Sigmoid colon (tissue), 7 donors: ENCODE data around the gene PTTG2. TPM values are rescaled to one million over a fixed set of nuclear protein-coding genes. Genes with fewer than 3 reads are reported as not detected.

Experiments
- DNase-seq: peaks from one replicate; pipeline ENCODE4 v3.0.0-alpha.2; 2019
- H3K27ac ChIP-seq, 4 donors: fragments of 200-600 bp; sonication (generic); one replicate each; pipeline ENCODE4 v1.5.1; 2016 to 2019; ENCODE audit warnings: mild to moderate bottlenecking in 1 of 4
- H3K27me3 ChIP-seq, 3 donors: fragments of 200-600 bp; sonication (generic); one replicate each; pipeline ENCODE4 v1.5.1; 2019; ENCODE audit warnings: mild to moderate bottlenecking in 1 of 3
- H3K36me3 ChIP-seq, 4 donors: fragments of 200-600 bp; sonication (generic); one replicate each; pipeline ENCODE4 v1.5.1; 2016 to 2019
- H3K4me1 ChIP-seq, 4 donors: fragments of 200-600 bp; sonication (generic); one replicate each; pipeline ENCODE4 v1.5.1; 2017 to 2019
- H3K4me3 ChIP-seq, 4 donors: fragments of 200-600 bp; sonication (generic); one replicate each; pipeline ENCODE4 v1.5.1; 2017 to 2019; ENCODE audit warnings: mild to moderate bottlenecking in 2 of 4, moderate library complexity in 1 of 4
- H3K9me3 ChIP-seq, 4 donors: fragments of 200-600 bp in 3 of 4; sonication (generic) in 3 of 4; one replicate each; pipeline versions ENCODE4 v1.5.1 to v1.6.1; 2013 to 2019
- EP300 ChIP-seq, 4 donors: sonication (generic); formaldehyde crosslinking; IDR thresholded peaks; one replicate each; pipeline ENCODE4 v1.6.1; 2017; ENCODE audit warnings: antibody characterized with exemption in 4 of 4
- POLR2A ChIP-seq, 2 donors: fragments of 450-650 bp; IDR thresholded peaks; one replicate each; pipeline ENCODE4 v1.6.1; 2016; ENCODE audit warnings: antibody characterized with exemption in 2 of 2, mild to moderate bottlenecking in 2 of 2, moderate library complexity in 2 of 2
- POLR2AphosphoS5 ChIP-seq, 4 donors: sonication (generic); formaldehyde crosslinking; IDR thresholded peaks; one replicate each; pipeline ENCODE4 v1.6.1; 2017; ENCODE audit warnings: antibody characterized with exemption in 4 of 4
- WGBS, 2 donors: extraction: QIAGEN DNeasy Blood & Tissue Kit; methylation state at CpG; one replicate each; pipeline ENCODE4 v1.1.7; 2013; 5-methylcytosine and 5-hydroxymethylcytosine counted together
- intact Hi-C: fragments of 100-400 bp; cut with DNase I; formaldehyde crosslinking; loops from one replicate; pipeline ENCODE4 v1.15.1; 2023
- polyA plus RNA-seq, 3 donors: library from polyadenylated mRNA; stranded (reverse); fragments of 200-250 nt; gene quantifications; one replicate each; pipeline ENCODE4 v1.2.3, GENCODE V29; 2013
- total RNA-seq, 4 donors: library from RNA; depleted of rRNA; stranded (reverse); fragments of >200 nt; gene quantifications; one replicate each; pipeline ENCODE4 v1.1.0, GENCODE V29; 2016
- TF ChIP-seq, protein P1 (sequence below), 4 experiments: fragments of 450-650 bp in 3 of 4; fragments of 200-600 bp in 1 of 4; IDR thresholded peaks; one replicate each; pipeline ENCODE4 v1.5.1; 2016 to 2019; ENCODE audit warnings: antibody characterized with exemption in 4 of 4, mild to moderate bottlenecking in 3 of 4, moderate library complexity in 2 of 4
- donor health status: healthy with polysubstance abuse.
- donor health status: Bipolar disorder and iron deficiency.
- donor health status: healthy.

The PTTG2 gene
- total and polyA plus RNA-seq, 7 donors = 0.28 to 7.7 (median 5.7) TPM; not detected in 2

DNA sequence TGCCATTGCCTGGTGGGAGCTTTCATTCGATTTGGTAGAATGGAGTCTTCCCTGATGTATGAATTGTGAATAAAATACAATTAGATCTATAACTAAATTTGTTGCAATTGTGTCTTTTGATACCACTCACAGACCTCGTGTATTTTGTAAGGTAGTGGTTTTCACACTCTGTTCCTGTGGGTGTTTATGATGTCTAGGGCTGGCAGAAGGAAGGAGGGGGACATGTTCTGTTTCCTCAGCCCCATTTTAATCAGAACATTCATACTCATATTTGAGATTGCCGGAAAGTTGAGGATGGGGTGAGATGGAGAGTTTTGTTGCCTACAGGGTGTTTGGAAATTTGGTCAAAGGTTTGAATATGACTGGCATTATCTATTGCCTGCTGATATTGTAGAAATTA, 42.9 kb downstream of the PTTG2 start:
- no peaks in the 10 kb centered on the region for H3K9me3 ChIP-seq
- intact Hi-C loops = no loop called here
- TF ChIP-seq, protein P1, sequence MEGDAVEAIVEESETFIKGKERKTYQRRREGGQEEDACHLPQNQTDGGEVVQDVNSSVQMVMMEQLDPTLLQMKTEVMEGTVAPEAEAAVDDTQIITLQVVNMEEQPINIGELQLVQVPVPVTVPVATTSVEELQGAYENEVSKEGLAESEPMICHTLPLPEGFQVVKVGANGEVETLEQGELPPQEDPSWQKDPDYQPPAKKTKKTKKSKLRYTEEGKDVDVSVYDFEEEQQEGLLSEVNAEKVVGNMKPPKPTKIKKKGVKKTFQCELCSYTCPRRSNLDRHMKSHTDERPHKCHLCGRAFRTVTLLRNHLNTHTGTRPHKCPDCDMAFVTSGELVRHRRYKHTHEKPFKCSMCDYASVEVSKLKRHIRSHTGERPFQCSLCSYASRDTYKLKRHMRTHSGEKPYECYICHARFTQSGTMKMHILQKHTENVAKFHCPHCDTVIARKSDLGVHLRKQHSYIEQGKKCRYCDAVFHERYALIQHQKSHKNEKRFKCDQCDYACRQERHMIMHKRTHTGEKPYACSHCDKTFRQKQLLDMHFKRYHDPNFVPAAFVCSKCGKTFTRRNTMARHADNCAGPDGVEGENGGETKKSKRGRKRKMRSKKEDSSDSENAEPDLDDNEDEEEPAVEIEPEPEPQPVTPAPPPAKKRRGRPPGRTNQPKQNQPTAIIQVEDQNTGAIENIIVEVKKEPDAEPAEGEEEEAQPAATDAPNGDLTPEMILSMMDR (IDR thresholded peaks at IDR 0.05) = no peak
- no peak for TF ChIP-seq EP300 (IDR thresholded peaks at IDR 0.05)
- TF ChIP-seq POLR2AphosphoS5 (IDR thresholded peaks at IDR 0.05) = no peak
- no peak for TF ChIP-seq POLR2A (IDR thresholded peaks at IDR 0.05)
- H3K27me3 ChIP-seq = no peaks in the 10 kb centered on the region
- WGBS, 2 donors = 75 to 84% methylated on average over 3 of the region's 3 CpGs
- no peaks in the 10 kb centered on the region for H3K36me3 ChIP-seq
- peaks cover 0 to 98% (median 82%) of the 10 kb centered on the region in 4 donors for H3K4me1 ChIP-seq
- H3K27ac ChIP-seq = peak overlapping the region in 3 of 4 donors; percentile 70 to 80 (median 79)
- no peak for DNase-seq
- no peak overlapping the region for H3K4me3 ChIP-seq

DNA sequence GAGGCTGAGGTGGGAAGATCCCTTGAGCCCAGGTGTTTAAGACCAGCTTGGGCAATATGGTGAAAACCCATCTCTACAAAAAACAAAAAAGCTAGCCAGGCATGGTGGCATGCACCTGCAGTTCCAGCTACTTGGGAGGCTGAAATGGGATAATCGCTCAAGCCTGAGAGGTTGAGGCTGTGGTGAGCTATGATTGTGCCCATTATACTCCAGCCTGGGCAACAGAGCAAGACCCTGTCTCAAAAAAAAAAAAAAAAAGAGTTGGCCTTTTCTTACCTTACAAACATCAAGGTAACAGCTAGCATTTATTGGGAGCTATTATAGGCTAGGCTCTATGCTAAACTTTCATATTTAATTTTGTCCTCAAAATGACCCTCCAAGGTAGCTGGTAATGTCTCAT, 43.4 kb downstream of the PTTG2 start:
- H3K27me3 ChIP-seq = no peaks in the 10 kb centered on the region
- TF ChIP-seq EP300 (IDR thresholded peaks at IDR 0.05) (no peak), POLR2A (IDR thresholded peaks at IDR 0.05) (no peak), POLR2AphosphoS5 (IDR thresholded peaks at IDR 0.05) (no peak)
- TF ChIP-seq, protein P1 (IDR thresholded peaks at IDR 0.05) = no peak
- intact Hi-C loops = no loop called here
- peaks cover 0 to 98% (median 81%) of the 10 kb centered on the region in 4 donors for H3K4me1 ChIP-seq
- no peak overlapping the region for H3K4me3 ChIP-seq
- no peaks in the 10 kb centered on the region for H3K36me3 ChIP-seq
- H3K27ac ChIP-seq = peak overlapping the region; percentile 28 to 80 (median 74)
- WGBS, 2 donors = 94 to 100% methylated on average over 1 of the region's 1 CpG
- DNase-seq = no peak
- no peaks in the 10 kb centered on the region for H3K9me3 ChIP-seq

DNA sequence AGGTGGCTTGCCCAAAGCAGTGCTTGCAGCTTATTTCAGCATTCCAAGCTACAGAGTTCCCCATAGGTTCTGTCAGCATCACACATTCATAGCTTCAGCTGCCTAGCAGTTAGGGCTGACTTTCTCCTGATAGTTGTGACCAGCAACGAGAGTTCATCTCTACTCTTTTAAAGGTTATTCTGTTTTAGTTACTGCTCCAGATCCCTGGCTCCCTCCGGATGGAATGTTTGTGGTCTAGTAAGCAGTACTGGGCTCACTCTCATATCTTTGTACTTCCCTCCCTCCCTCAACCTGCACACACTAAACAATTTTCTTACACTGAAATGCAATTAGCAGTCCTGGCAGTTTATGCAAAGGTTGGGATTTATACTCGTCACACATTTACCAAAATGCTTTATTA, 43.9 kb downstream of the PTTG2 start:
- intact Hi-C loops = no loop called here
- Histone ChIP-seq H3K4me3 (no peak overlapping the region), H3K9me3 (no peaks in the 10 kb centered on the region), H3K36me3 (no peaks in the 10 kb centered on the region), H3K27ac (peak overlapping the region; percentile 28 to 80 (median 74)), H3K4me1 (peaks cover 0 to 98% (median 81%) of the 10 kb centered on the region in 4 donors), H3K27me3 (no peaks in the 10 kb centered on the region)
- TF ChIP-seq EP300 (IDR thresholded peaks at IDR 0.05) = no peak
- TF ChIP-seq, protein P1 (IDR thresholded peaks at IDR 0.05) = no peak
- TF ChIP-seq POLR2A (IDR thresholded peaks at IDR 0.05) = no peak
- TF ChIP-seq POLR2AphosphoS5 (IDR thresholded peaks at IDR 0.05) = no peak
- WGBS, 2 donors = 76 to 78% methylated on average over 3 of the region's 3 CpGs
- DNase-seq = no peak

DNA sequence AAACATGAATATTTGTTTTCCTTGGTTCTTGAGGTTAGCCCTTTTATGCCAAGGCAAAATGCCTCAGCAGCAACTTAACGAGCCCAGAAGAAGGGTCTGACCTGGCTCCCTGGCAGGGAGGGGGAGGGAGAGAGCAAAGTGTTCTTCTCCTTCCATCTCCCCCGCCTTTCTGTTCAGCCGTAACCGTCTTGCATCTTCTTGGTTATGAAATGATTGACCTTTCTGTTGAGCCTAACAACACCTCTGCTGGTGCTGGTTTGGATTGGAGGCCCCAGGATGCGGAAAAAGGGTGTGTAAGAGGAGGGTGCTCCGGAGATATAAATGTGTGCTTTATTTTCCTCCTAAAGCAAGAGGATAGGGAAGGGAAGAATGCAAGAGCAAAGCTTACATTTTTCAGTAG, 44.7 kb downstream of the PTTG2 start:
- 53 to 61% methylated on average over 6 of the region's 6 CpGs for WGBS, 2 donors
- intact Hi-C loops = no loop called here
- no peak for DNase-seq
- Histone ChIP-seq H3K4me1 (peaks cover 0 to 98% (median 82%) of the 10 kb centered on the region in 4 donors), H3K9me3 (no peaks in the 10 kb centered on the region), H3K4me3 (peak overlapping the region in 1 of 4 donors; percentile 5), H3K36me3 (no peaks in the 10 kb centered on the region), H3K27me3 (no peaks in the 10 kb centered on the region), H3K27ac (peak overlapping the region; percentile 50 to 80 (median 74))
- TF ChIP-seq, protein P1 (IDR thresholded peaks at IDR 0.05) = no peak
- TF ChIP-seq POLR2AphosphoS5 (IDR thresholded peaks at IDR 0.05) (no peak), POLR2A (IDR thresholded peaks at IDR 0.05) (no peak), EP300 (IDR thresholded peaks at IDR 0.05) (no peak)

DNA sequence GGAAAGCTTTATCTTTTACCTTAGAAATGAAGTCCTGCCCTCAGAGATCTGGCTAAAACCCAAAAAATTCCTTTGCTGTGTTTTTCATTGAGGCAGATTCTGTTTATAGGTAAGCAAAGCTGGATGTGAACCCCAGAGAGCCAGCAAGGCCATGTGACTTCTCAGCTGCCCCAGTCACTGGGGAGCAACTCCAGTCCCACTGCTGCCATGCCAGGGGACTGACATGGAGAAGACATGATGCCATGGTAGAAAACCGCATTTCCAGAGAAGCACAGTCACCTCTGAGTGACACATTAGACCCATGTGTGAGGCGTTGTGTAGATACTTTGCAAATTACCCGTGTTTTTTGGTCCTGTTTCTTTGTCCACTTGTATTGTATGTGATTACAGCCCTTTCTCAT, 45.4 kb downstream of the PTTG2 start:
- no peak for DNase-seq
- H3K36me3 ChIP-seq = no peaks in the 10 kb centered on the region
- TF ChIP-seq POLR2A (IDR thresholded peaks at IDR 0.05) = no peak
- TF ChIP-seq, protein P1 (IDR thresholded peaks at IDR 0.05) = no peak
- TF ChIP-seq POLR2AphosphoS5 (IDR thresholded peaks at IDR 0.05) = no peak
- no peak for TF ChIP-seq EP300 (IDR thresholded peaks at IDR 0.05)
- peak overlapping the region; percentile 50 to 80 (median 74) for H3K27ac ChIP-seq
- H3K4me3 ChIP-seq = peak overlapping the region in 1 of 4 donors; percentile 5
- H3K9me3 ChIP-seq = no peaks in the 10 kb centered on the region
- no peaks in the 10 kb centered on the region for H3K27me3 ChIP-seq
- 89% methylated on average over 3 of the region's 3 CpGs for WGBS, 2 donors
- intact Hi-C loops = no loop called here
- peaks cover 0 to 98% (median 86%) of the 10 kb centered on the region in 4 donors for H3K4me1 ChIP-seq
